ENCODE data around the gene NAALADL2.

- no peak for TF ChIP-seq POLR2A (IDR thresholded peaks at IDR 0.05)
- TF ChIP-seq, protein P1, sequence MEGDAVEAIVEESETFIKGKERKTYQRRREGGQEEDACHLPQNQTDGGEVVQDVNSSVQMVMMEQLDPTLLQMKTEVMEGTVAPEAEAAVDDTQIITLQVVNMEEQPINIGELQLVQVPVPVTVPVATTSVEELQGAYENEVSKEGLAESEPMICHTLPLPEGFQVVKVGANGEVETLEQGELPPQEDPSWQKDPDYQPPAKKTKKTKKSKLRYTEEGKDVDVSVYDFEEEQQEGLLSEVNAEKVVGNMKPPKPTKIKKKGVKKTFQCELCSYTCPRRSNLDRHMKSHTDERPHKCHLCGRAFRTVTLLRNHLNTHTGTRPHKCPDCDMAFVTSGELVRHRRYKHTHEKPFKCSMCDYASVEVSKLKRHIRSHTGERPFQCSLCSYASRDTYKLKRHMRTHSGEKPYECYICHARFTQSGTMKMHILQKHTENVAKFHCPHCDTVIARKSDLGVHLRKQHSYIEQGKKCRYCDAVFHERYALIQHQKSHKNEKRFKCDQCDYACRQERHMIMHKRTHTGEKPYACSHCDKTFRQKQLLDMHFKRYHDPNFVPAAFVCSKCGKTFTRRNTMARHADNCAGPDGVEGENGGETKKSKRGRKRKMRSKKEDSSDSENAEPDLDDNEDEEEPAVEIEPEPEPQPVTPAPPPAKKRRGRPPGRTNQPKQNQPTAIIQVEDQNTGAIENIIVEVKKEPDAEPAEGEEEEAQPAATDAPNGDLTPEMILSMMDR (IDR thresholded peaks at IDR 0.05) = no peak
These were observed 304.6 kb downstream of the NAALADL2 start for GRCh38 chr3:175163686-175164085.

All from uterus (tissue), 2 donors.